Gastrocnemius medialis (tissue), 4 donors: ENCODE measurements around the gene LINC00305.

Experiments
- POLR2A ChIP-seq, 2 donors: fragments of 450-650 bp; IDR thresholded peaks; one replicate each; pipeline ENCODE4 v1.6.1; 2017; ENCODE audit warnings: antibody characterized with exemption in 2 of 2, mild to moderate bottlenecking in 2 of 2, moderate library complexity in 2 of 2
- TF ChIP-seq, protein P1 (sequence below), 5 experiments: fragments of 450-650 bp in 3 of 5; fragments of 200-600 bp in 2 of 5; sonication (generic) in 2 of 5; IDR thresholded peaks in 4 of 5; conservative IDR thresholded peaks in 1 of 5; 1 replicate in 4 of 5; 2 replicates in 1 of 5; pipeline ENCODE4 v1.5.1; 2016 to 2019; ENCODE audit warnings: antibody characterized with exemption in 5 of 5, mild to moderate bottlenecking in 3 of 5, moderate library complexity in 3 of 5

DNA sequence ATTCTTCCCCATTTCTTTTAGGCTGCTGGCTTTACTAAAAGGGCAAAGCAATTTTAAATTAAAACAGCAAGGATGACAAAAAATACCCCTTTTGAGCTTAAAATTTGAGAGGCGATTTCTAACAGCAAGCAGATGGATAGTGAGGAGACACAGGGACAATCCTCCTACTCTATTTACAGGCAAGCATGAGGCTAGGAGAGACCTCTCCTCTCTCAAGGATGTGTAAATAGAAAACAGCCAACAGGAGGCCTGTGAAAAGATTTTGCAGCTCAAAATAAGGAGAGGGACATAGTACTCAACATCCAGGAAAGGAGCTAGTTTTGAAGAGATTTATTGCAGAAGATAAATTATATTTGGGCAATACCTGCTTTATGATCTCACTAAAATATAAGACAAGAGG lies 53.8 kb downstream of the LINC00305 start:
- TF ChIP-seq, protein P1, sequence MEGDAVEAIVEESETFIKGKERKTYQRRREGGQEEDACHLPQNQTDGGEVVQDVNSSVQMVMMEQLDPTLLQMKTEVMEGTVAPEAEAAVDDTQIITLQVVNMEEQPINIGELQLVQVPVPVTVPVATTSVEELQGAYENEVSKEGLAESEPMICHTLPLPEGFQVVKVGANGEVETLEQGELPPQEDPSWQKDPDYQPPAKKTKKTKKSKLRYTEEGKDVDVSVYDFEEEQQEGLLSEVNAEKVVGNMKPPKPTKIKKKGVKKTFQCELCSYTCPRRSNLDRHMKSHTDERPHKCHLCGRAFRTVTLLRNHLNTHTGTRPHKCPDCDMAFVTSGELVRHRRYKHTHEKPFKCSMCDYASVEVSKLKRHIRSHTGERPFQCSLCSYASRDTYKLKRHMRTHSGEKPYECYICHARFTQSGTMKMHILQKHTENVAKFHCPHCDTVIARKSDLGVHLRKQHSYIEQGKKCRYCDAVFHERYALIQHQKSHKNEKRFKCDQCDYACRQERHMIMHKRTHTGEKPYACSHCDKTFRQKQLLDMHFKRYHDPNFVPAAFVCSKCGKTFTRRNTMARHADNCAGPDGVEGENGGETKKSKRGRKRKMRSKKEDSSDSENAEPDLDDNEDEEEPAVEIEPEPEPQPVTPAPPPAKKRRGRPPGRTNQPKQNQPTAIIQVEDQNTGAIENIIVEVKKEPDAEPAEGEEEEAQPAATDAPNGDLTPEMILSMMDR (IDR thresholded peaks at IDR 0.05 in 4 of 5, conservative IDR thresholded peaks at IDR 0.05 in 1 of 5) = no peak
- no peak for TF ChIP-seq POLR2A (IDR thresholded peaks at IDR 0.05)
